Cardiac septum (tissue), 1 donor: ENCODE data around the gene CA14. TPM values are rescaled to one million over a fixed set of nuclear protein-coding genes. Genes with fewer than 3 reads are reported as not detected.
A peak's percentile ranks its signal among the peaks of the same experiment; 100 is the strongest.
"Not testable (repeated sequence)": the region's sequence is repeated elsewhere in the genome, so short reads cannot be mapped to it uniquely, and the experiment has no call there.

ENCODE experiments used
- DNase-seq: peaks from one replicate; pipeline ENCODE4 v3.0.0-alpha.2; 2020; ENCODE audit warnings: low spot score
- intact Hi-C: fragments of 100-400 bp; cut with DNase I; formaldehyde crosslinking; loops from one replicate; pipeline ENCODE4 v1.14.0; 2022
- long read RNA-seq: library from polyadenylated mRNA; unstranded; transcript quantifications from one replicate; pipeline ENCODE4 v2.0.0, GENCODE V29; 2021
- total RNA-seq: library from RNA; stranded (reverse); fragmentation: NEBNext Ultra II Directional; extraction: Animal tissue kit (Norgen Biotek cat#: 25700); gene quantifications from one replicate; pipeline ENCODE4 v1.2.1, GENCODE V29; 2021
- donor health status: DM: no; HTN: no; CAD: no.

Gene CA14
- 0.51 TPM for total RNA-seq
- long read RNA-seq = 0 reads

DNA sequence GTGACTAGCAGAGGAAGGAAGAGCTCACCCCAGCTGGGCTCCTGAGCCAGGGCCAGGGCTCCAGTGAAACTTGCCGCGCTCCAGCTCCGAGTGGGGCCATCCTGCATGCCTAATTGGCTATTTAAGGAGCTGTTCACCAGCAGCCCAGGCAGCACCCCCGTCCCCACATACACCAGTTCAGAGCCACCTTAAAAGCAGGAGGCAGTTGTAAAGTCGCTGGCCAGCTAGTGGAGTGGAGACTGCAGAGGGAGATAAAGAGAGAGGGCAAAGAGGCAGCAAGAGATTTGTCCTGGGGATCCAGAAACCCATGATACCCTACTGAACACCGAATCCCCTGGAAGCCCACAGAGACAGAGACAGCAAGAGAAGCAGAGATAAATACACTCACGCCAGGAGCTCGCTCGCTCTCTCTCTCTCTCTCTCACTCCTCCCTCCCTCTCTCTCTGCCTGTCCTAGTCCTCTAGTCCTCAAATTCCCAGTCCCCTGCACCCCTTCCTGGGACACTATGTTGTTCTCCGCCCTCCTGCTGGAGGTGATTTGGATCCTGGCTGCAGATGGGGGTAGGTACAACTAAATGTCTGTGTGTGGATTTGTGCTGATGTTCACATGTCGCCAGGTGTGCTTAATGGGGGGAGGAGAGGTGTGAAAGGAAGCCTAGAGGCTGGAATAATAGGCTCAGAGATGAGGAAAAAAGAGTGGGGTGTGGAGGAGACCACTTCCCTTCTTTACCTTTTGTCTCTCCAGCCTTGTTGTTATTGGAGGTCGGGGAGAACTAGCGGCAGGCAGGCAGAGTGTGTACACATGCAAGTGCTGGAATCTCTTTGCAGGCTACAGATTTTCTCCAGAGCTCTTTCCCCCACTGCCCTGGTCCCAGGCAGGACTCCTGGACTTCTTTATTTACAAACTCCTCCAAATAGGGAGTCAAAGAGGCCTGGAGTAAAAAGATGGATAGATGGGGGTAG is at the start of gene CA14:
Gene CA14 (plus strand): TSS at position 151 of the 962 bp plus-strand sequence. CDS start 355 bp downstream, at position 506.
- DNase-seq = no peak
- intact Hi-C loops = no loop called here

DNA sequence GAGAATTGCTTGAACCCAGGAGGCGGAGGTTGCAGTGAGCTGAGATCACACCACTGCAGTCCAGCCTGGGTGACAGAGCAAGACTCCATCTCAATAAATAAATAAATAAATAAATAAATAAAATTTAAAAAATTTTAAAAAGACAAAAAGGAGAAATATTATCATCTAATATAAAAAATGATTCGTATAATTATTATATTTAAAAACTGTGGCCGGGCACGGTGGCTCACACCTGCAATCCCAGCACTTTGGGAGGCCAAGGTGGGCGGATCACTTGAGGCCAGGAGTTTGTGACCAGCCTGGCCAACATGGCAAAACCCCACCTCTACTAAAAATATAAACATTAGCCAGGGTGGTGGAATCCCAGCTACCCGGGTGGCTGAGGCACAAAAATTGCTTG is 49.1 kb upstream of the CA14 start:
- DNase-seq, intact Hi-C loops: not testable (repeated sequence)

DNA sequence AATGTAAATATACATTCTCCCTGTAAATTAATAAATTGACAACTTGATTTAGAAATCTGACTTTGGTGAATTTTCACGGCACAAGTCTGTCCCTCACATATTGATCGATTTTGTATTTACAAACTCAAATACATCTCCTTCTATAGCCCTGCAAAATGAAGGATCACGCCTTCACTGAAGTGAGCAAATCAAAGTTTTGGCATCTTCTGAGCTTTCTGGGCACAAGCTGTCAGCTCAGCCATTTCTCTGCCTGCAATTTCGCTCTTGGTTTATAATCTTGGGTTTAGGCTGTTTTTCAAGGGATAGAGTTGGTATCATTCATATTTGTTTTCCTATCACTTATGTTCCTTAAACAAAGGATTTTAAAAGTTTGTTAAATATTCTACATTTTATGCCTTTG is 47.5 kb upstream of the CA14 start:
- intact Hi-C loops = no loop called here

DNA sequence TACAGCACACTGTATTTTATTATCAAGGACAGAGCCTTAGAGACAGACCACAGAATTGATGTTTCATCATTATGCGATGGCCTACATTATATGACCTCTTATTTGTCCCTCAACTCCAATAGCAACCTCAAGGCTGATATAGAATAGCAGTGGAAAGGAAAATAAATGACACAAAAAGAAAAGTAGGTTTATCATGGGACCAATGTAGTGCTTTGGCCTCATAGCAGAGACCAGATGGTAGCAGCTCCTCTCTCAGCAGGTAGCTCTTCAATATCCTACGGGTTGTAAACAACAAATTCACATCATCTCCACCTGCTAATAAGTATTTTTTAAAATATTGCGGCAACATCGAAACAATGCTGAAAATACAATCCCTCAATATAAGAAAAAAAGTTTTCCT is 46.9 kb upstream of the CA14 start:
- no peak for DNase-seq
- intact Hi-C loops = no loop called here

More for the DNA sequence above, 47.5 kb upstream of the CA14 start:
- DNase-seq = no peak

DNA sequence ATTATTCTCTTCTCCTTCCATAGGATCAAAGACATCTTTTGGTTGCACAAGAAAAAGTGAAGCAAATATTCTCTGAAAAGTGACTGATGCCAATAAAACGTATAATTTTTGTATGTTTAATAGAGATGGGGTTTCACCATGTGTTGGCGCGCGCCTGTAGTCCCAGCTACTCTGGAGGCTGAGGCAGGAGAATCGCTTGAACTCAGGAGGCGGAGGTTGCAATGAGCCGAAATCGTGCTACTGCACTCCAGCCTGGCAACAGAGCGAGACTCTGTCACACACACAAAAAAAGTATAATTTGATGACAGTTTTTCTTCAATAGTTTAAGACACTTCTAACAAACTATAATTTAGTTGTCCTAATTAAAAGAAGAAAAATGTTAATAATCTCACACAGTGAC is 45.5 kb upstream of the CA14 start:
- DNase-seq = no peak
- intact Hi-C loops = no loop called here

DNA sequence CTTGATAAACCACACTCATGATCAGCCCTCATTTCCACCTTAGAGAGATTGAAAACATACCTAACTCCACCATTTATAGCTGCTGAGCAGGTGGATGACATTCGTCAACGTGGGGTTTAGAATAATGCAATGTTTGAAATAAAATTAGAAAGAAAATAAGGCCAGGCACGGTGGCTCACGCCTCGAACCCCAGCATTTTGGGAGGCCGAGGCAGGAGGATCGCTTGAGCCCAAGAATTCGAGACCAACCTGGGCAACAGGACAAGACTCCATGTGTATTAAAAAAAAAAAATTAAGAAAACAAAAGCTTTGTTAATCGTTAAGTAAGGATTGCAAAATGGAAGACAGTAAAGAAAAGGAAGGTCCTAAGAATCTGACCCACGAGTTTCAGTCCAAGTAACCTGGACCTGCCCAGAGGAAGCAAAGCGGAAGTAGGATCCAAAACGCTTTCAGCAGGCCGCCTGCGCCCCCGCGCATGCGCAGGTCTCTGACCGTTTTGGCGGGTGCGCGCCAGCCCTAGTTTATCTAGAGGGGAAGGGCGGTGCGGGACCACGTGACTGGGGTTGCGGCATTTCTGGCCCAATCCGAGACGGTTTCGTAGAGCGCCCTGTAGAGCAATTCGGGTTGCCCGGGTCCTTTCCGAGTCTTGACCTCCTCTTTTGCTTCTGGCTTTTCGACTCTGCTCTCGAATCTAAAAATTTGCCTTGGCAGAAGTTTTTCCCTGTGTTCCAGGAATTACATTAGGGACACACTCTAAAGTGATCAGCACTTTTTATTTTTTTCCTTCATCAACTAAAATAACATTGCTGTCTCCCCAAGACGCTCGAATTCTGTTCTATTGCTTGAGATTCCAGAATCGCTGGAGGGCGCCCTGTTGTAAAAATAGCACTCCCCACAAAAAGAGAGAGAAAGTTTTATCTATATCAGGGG is 44.1 kb upstream of the CA14 start:
- peak; percentile 97 for DNase-seq
- intact Hi-C loops = no loop called here

DNA sequence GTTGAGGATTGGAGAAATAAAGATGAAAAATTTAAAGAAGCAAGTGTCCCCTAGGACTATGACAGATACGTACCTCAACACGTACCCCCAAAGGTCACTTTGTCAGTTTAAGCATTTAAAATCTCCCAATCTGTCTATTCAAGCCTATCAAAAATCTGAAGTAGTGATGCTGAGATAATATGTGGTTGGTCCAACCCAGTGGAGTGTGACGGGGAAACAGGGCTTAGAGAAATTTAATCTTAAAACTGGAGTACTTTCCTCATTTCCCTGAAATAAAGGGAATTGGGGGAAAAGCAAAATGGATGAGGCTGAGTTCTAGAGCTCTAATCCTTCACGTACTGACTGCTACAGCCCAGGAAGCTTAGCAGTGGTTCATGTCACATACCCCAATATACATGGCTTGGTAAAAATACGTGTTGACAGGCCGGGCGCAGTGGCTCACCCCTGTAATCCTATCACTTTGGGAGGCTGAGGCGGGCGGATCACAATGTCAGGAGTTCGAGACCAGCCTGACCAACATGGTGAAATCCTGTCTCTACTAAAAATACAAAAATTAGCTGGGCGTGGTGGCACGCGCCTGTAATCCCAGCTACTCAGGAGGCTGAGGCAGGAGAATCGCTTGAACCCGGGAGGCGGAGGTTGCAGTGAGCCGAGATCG is 43.3 kb upstream of the CA14 start:
- intact Hi-C loops, DNase-seq: not testable (repeated sequence)

DNA sequence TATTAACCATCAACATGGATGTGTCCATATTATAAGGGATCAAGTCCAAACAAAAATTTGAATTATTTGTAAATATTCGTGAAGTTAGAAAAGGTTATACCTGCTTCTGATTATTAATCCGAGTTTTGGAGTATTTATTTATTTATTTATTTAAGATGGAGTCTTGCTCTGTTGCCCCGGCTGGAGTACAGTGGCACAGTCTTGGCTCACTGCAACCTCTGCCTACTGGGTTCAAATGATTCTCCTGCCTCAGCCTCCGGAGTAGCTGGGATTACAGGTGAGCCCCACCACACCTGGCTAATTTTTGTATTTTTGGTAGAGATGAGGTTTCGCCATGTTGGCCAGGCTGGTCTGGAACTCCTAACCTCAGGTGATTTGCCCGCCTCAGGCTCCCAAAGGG is 41.7 kb upstream of the CA14 start:
- intact Hi-C loops, DNase-seq: not testable (repeated sequence)

DNA sequence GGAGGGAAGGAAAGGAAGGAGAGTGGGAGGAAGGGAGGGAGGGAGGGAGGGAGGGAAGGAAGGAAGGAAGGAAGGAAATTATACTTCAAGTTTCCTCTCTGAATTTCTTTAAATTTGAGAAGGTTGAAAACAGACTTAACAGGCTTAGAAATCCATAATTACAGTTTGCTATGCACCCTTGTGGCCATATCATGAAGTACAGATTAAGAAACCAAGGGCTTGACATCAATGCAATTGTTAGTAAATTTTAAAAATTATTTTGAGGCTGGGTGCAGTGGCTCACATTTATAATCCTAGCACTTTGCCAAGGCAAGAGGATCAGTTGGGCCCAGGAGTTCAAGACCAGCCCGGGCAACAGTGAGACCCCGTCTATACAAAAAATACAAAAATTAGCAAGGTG is 36.0 kb upstream of the CA14 start:
- intact Hi-C loops = no loop called here
- DNase-seq = no peak

DNA sequence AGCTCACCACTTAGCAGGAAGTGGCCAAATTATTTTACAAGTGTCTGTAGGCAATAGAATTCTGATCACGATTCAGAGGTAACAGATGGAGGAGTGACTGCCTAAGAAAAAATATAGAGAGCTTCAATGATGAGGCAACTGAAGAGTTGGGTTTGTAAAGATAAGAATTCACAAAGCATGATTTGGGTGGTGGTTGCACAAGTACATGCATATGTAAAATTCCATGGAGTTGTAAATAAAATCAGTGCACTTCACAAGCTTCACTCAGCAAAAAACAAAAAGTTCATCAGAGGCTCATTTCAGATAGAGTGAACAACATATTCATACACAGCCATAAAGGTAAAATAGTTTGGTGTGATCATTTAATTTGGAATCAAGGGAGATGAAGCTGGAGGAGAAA is 32.6 kb upstream of the CA14 start:
- intact Hi-C loops = no loop called here
- no peak for DNase-seq

DNA sequence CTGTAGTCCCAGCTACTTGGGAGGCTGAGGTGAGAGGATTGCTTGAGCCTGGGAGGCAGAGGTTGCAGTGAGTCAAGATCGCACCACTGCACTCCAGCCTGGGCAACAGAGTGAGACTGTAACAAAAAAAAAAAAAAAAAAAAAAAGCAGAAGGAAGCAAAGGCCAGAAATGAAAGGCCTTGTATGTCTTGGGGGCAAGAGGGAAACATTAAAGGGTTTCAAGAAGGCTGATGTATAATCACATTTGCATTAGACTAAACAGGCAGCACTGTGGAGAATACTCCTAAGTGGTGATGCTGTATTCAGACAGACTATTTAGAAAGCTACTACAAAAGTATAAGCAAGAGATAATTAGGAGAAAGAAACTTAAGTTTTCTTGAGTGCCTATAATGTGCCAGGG is 32.0 kb upstream of the CA14 start:
- intact Hi-C loops = no loop called here
- DNase-seq = no peak

DNA sequence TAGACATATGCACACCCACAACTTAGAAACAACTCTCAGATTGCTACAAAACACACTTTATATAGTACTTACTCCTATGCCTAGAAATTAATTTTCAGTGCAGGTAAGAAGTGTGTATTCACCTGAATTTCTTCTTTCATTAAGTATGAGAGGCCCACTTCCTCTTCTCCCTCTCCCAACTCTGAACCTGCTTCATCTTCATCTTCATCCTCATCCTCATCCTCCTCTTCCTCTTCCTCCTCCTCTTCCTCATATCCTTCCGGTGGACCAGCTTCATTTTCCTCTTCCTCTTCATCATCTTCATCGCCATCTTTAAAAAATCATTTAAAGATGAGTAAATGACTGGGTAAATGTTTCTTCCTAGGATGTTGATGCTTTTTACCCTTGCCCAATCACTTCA is 31.1 kb upstream of the CA14 start:
- intact Hi-C loops = no loop called here
- DNase-seq = no peak

DNA sequence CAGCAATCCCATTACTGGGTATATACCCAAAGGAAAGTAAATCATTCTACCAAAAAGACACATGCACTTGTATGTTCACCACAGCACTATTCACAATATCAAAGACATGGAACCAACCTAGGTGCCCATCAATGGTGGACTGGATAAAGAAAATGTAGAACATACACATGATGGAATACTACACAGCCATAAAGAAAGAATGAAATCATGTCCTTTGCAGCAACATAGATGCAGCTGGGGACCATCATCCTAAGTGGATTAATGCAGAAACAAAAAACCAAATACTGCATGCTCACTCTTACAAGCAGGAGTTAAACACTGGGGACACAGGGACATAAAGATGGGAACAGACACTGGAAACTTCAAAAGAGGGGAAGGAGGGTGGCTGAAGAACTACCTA is 30.3 kb upstream of the CA14 start:
- intact Hi-C loops = no loop called here

DNA sequence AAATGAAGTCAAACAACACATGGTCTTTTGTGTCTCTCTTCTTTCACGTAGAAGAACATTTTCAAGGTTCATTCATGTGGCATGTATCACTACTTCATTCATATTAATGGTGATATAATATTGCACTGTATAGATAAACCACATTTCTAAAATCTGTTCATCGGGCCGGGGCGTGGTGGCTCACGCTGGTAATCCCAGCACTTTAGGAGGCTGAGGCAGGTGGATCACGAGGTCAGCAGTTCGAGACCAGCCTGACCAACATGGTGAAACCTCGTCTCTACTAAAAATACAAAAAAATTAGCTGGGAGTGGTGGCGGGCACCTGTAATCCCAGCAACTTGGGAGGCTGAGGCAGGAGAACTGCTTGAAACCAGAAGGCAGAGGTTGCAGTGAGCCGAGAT is 29.3 kb upstream of the CA14 start:
- intact Hi-C loops, DNase-seq: not testable (repeated sequence)

More for the DNA sequence above, 30.3 kb upstream of the CA14 start:
- no peak for DNase-seq

DNA sequence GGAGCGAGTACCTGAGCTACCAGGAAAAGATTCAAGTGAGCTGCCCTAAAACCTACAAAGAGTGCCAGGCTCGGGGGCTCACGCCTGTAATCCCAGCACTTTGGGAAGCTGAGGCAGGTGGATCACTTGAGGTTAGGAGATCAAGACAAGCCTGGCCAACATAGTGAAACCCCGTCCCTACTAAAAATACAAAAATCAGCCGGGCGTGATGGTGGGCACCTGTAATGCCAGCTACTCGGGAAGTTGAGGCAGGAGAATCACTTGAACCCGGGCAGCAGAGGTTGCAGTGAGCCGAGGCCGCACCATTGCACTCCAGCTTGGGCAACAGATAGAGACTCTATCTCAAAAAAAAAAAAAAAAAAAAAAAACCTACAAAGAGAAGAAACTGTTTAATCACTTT is 24.7 kb upstream of the CA14 start:
- DNase-seq, intact Hi-C loops: not testable (repeated sequence)

DNA sequence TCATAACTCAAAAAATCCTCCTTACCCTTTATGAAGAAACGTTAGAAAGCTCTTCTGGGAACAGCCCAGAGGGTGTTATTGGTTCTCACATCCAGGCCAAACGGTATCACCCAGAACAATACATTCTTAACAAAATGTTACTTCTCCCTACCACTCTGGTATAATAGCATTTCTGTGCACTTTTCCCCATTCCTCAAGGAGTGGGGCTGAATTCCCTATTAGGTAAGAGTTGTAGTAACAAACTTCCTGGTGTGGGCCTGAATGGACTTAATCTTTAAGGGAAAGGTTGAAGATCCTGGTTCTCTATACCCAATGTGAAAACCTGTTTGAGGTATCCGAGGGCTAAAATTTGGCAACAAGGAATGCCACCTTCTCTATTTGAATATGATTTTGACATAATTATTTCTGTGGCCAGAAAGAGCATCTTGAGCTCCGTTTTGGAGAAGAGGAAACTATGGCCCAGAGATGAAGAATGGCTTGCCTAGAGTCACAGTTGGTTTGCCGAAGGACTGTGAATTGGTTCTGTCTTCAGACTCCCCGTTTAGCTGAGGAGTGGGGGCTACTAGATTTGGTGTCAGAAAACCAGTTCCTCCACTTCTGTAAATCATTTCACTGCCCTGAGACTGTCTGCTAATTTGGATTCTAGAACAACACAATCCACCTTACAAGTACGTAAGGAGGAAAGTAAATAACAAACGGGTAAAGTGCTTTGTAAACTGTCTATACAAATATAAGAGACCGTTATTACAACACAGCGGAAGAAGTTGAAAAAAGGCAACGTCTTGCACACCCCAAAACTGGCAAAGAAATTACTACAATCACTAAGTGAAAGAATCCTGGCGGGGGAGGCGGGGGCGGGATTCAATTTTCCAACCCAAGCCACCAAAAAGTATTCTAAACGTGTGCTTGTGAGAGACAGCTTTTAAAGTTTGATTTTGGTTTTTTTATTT is 23.9 kb upstream of the CA14 start:
- intact Hi-C loops = no loop called here
- DNase-seq = no peak

DNA sequence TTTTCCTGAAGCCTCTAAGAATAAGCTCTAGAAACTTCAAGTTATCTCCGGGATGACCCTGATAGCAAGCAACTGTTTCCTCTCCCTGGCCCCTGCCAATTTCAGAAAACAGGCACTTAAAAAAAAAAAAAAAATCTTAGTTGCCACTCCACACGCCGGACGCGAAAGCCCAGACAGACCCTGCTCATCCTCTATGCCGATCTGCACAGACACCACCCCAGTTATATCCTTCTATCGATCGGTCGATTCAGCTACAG is 23.3 kb upstream of the CA14 start:
- intact Hi-C loops = no loop called here
- no peak for DNase-seq

DNA sequence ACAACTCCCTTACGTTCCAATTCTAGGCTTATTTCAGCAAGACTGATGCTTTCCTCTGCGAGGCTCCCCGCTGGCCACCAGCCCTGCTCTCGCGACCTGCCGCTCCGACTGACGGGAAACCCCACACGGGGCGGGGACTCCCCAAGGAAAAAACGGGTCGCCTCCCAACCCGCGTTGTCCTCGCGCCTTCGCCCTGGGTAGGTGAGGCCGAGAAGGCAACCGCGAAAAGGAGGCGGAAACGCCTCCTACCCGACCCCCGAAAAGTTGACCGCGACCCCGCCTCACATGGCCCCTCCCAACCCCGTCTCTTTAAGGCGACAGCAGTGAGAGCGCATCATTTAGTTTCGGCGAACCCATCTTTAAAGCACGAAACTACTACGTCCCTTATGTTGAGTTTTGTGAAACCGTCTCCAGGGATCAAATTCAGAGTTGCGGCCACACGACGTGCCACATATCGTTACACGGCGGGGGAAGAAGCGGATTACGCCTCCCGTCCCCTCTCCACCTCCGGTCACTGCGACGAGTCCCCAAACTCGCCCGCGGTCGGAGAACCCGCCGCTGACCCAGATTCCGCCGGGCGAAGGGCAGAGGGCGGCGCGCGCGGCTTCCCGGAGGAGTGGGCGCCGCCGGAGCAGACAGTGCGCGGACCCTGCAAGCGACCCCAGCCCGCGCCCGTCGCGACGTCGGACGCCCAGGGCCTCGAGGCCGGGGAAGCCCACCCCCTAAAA is 22.8 kb upstream of the CA14 start:
- DNase-seq = peak; percentile 92
- intact Hi-C loops = no loop called here
